HG03565 (cell line): Measurements from ENCODE around the gene SND1.
A peak's percentile ranks its signal among the peaks of the same experiment; 100 is the strongest.

Source experiments
- ATAC-seq: cut with Tn5 transposase; IDR thresholded peaks from one replicate; pipeline ENCODE4 v1.9.1; 2021; ENCODE audit warnings: mild to moderate bottlenecking, moderate library complexity; ENCODE audit not compliant: unreplicated experiment

The SND1 gene

GRCh38 chr7:127764681-127765080 lies 112.7 kb downstream of the SND1 start:
- ATAC-seq, result no peak

- no peak for ATAC-seq
Observed at GRCh38 chr7:127765150-127765549, 113.2 kb downstream of the SND1 start.

- no peak for ATAC-seq
Observed at GRCh38 chr7:127766831-127767459, 115.0 kb downstream of the SND1 start.

DNA sequence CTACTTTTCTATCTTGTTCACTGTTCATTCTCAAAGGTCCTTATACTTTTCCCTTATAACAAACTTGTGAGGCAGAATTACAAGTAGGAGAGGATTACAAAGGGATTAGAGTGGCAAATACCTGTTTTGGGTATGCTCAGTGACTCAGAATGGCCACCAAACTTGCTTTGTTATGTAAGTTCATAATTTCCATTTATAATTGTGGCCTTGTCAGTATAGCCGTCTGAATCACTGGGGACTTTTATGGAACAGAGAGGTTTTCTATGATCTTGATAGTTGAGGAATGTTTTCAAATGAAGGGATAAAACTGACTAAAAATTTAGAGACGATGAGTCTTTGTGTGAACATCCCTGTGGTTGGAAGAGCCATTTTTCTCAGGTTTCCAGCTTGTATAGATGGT lies 116.2 kb downstream of the SND1 start:
- ATAC-seq, result no peak

DNA sequence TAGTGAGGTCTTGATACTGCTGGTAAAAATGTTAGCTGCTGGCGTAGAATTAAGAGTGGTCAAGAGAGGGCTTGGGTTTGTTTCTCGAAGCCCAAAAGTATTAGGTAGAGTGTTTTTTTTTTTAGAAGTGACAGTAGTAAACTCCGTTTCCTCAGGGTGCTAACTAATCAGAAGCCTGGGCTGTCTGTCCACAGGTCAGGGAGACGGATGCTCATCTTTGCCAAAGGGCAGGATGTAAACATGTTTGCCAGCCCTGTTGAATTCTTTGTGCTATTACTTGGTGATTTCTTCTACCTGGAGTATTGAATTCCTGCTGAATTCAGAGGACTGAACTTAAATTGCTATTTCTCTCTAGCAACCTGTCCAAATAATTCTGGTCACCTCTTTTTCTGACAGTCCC lies 117.1 kb downstream of the SND1 start:
- ATAC-seq, result no peak

GRCh38 chr7:127769696-127770400 lies 117.9 kb downstream of the SND1 start:
- no peak for ATAC-seq

- ATAC-seq, result no peak
Observed at GRCh38 chr7:127770885-127771284, 118.9 kb downstream of the SND1 start.

GRCh38 chr7:127771707-127772106 lies 119.7 kb downstream of the SND1 start:
- no peak for ATAC-seq

GRCh38 chr7:127776776-127777386 lies 124.9 kb downstream of the SND1 start:
- ATAC-seq, result no peak

DNA sequence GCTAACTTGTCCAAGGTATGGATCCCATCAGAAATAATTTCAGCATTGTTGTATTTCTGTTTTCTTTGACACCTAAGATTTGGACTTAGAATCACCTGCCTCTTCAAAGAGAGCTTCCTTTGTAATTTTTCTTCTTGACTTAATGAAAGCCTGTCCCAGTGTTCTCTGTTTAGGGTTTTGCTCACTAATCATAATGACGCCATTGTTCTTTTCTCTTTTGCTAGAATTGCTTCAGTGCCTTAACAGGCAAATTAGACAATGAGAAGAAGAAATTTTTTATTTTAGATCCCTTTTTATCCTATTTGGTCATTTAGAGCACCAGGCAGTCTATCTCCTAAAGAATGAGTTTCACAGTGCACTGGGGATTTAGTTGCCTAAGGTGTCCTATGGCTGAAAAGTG lies 128.5 kb downstream of the SND1 start:
- no peak for ATAC-seq

DNA sequence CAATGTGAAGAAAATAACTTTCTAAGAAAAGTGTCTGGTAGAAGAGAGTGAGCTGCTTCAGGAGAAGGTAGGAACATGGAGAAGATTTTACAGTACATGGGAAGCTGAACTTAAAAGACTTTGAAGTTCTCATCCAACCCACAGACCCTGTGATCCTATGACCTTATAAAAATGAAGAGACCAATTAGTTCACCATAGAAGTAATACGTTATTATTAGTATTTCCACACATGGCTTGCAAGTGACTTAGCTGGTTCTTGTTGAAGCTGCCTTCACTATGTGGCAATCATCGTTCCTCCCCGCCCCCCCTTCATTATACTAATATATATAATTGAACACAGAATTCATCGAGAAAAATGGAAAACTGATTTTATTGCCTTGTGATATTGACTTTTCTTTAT lies 129.1 kb downstream of the SND1 start:
- ATAC-seq, result no peak

GRCh38 chr7:127782075-127782474 lies 130.1 kb downstream of the SND1 start:
- ATAC-seq, result no peak

GRCh38 chr7:127782654-127783559 lies 130.9 kb downstream of the SND1 start:
- peak; percentile 76 for ATAC-seq

- no peak for ATAC-seq
Observed at GRCh38 chr7:127786184-127786583, 134.2 kb downstream of the SND1 start.

DNA sequence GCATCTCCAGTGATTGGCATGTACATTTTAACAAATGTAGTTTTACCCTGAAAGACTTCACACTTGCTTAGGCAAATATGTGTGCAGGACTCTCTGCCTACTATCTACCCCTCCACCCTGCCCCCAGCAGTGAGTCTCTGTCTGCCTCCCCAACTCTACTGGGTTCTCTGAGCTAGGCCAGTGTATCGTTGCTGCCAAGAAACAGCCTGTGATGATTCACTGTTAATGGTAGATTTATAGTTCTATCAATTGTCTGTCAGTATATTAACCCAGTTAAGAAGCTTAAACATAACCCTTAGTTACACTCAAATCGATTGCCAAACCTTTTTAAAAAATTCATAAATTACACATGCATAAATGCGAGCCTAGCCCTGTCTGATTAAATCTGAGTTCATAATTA lies 137.0 kb downstream of the SND1 start:
- no peak for ATAC-seq

- ATAC-seq, result no peak
Observed at GRCh38 chr7:127791446-127792189, 139.6 kb downstream of the SND1 start.

- no peak for ATAC-seq
Observed at GRCh38 chr7:127792528-127793342, 140.7 kb downstream of the SND1 start.

DNA sequence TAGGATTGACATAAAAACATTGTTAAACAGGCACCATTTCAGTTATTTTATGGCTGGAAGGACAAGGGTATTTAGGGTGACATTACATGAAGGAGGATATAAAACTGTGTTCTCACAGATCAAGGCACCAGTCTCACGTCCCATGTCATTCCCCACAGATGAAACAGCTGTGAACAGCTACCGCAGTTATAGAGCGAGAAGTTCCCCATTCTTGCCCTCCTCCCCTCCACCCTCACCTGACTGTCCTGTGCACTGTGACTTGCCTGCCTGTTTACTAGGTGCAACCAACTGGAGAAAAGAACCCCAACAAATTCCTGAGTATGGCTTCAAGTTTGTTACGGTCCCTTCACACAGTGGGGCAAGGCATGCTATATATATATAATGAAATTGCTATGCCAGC lies 141.6 kb downstream of the SND1 start:
- ATAC-seq, result no peak

GRCh38 chr7:127794136-127794535 lies 142.1 kb downstream of the SND1 start:
- ATAC-seq, result no peak

GRCh38 chr7:127794551-127794950 lies 142.6 kb downstream of the SND1 start:
- no peak for ATAC-seq
